HepG2 (cell line): ENCODE data around the gene ACACA. TPM values are rescaled to one million over a fixed set of nuclear protein-coding genes. Genes with fewer than 3 reads are reported as not detected.

Experiments used
- CREBL2 ChIP-seq: sonication (generic); formaldehyde crosslinking; IDR thresholded peaks from 2 replicates; pipeline ENCODE4 v1.8.1; 2023; ENCODE audit warnings: missing genetic modification reagents, mild to moderate bottlenecking, borderline replicate concordance
- ERF ChIP-seq: IDR thresholded peaks from 2 replicates; pipeline ENCODE4 v1.6.1; 2018; ENCODE audit warnings: missing biosample characterization, missing genetic modification reagents
- GATA4 ChIP-seq: sonication (generic); IDR thresholded peaks from 2 replicates; pipeline ENCODE4 v1.6.1; 2016; ENCODE audit warnings: antibody characterized with exemption, low read depth, borderline replicate concordance
- GRHL1 ChIP-seq: sonication (generic); formaldehyde crosslinking; conservative IDR thresholded peaks from 2 replicates; pipeline ENCODE4 v1.8.0; 2022; ENCODE audit warnings: missing genetic modification reagents
- HNRNPH1 ChIP-seq: fragments of 200-400 bp; formaldehyde crosslinking; optimal IDR thresholded peaks from 2 replicates; pipeline ENCODE3; 2017; ENCODE audit warnings: mild to moderate bottlenecking, low read depth, low read length
- KDM3A ChIP-seq: IDR thresholded peaks from 2 replicates; pipeline ENCODE4 v1.6.1; 2018; ENCODE audit warnings: low read depth, missing compliant biosample characterization
- NRL ChIP-seq: sonication (generic); formaldehyde crosslinking; IDR thresholded peaks from 2 replicates; pipeline ENCODE4 v1.5.0; 2020; ENCODE audit warnings: missing genetic modification reagents, mild to moderate bottlenecking, moderate library complexity, borderline replicate concordance
- PHF20 ChIP-seq: sonication (generic); formaldehyde crosslinking; IDR thresholded peaks from 2 replicates; pipeline ENCODE4 v1.5.0; 2020; ENCODE audit warnings: mild to moderate bottlenecking, missing genetic modification reagents
- POLR2AphosphoS5 ChIP-seq: IDR thresholded peaks from 2 replicates; pipeline ENCODE4 v1.6.1; 2012; ENCODE audit warnings: low read depth, low read length
- SP2 ChIP-seq: sonication (generic); formaldehyde crosslinking; IDR thresholded peaks from 2 replicates; pipeline ENCODE4 v1.5.1; 2020; ENCODE audit warnings: mild to moderate bottlenecking, missing genetic modification reagents
- TFDP2 ChIP-seq: sonication (generic); formaldehyde crosslinking; IDR thresholded peaks from 2 replicates; pipeline ENCODE4 v1.4.0; 2020; ENCODE audit warnings: missing genetic modification reagents
- TGIF2 ChIP-seq: IDR thresholded peaks from 2 replicates; pipeline ENCODE4 v1.6.1; 2016; ENCODE audit warnings: control low read depth, missing compliant biosample characterization
- ZBTB46 ChIP-seq: sonication (generic); formaldehyde crosslinking; IDR thresholded peaks from 2 replicates; pipeline ENCODE4 v1.4.0; 2020; ENCODE audit warnings: mild to moderate bottlenecking, missing genetic modification reagents, borderline replicate concordance
- ZFX ChIP-seq: sonication (generic); formaldehyde crosslinking; IDR thresholded peaks from 2 replicates; pipeline ENCODE4 v1.4.0; 2020; ENCODE audit warnings: mild to moderate bottlenecking, low read depth, missing genetic modification reagents, moderate library complexity
- ZNF296 ChIP-seq: sonication (generic); formaldehyde crosslinking; conservative IDR thresholded peaks from 2 replicates; pipeline ENCODE4 v1.5.0; 2020; ENCODE audit warnings: mild to moderate bottlenecking, missing genetic modification reagents
- ZNF333 ChIP-seq: sonication (generic); formaldehyde crosslinking; IDR thresholded peaks from 2 replicates; pipeline ENCODE4 v1.4.0; 2020; ENCODE audit warnings: mild to moderate bottlenecking, missing genetic modification reagents, borderline replicate concordance
- ZNF350 ChIP-seq: sonication (generic); formaldehyde crosslinking; IDR thresholded peaks from 2 replicates; pipeline ENCODE4 v1.4.0; 2020; ENCODE audit warnings: mild to moderate bottlenecking, low read depth, missing genetic modification reagents, borderline replicate concordance
- ZNF354B ChIP-seq: sonication (generic); formaldehyde crosslinking; IDR thresholded peaks from 2 replicates; pipeline ENCODE4 v1.8.0; 2022; ENCODE audit warnings: mild to moderate bottlenecking, missing genetic modification reagents
- ZNF510 ChIP-seq: sonication (generic); formaldehyde crosslinking; IDR thresholded peaks from 2 replicates; pipeline ENCODE4 v1.4.0; 2020; ENCODE audit warnings: low read depth, mild to moderate bottlenecking, missing genetic modification reagents
- ZNF770 ChIP-seq: sonication (generic); formaldehyde crosslinking; IDR thresholded peaks from 2 replicates; pipeline ENCODE4 v1.5.0; 2020; ENCODE audit warnings: mild to moderate bottlenecking, missing genetic modification reagents
- ZNF788 ChIP-seq: sonication (generic); formaldehyde crosslinking; IDR thresholded peaks from 2 replicates; pipeline ENCODE4 v1.5.0; 2020; ENCODE audit warnings: mild to moderate bottlenecking, missing genetic modification reagents, borderline replicate concordance
- polyA plus RNA-seq, 8 experiments: library from polyadenylated mRNA; depleted of rRNA in 3 of 8; stranded (reverse) in 7 of 8; unstranded in 1 of 8; fragments of >200 nt; fragmentation: Illumina TruSeq in 4 of 8; extraction: Trizol in 4 of 8; gene quantifications; 2 replicates each; pipeline versions ENCODE4 v1.2.1 to v1.2.3, GENCODE V29; 2011 to 2016; ENCODE audit warnings: low read depth in 4 of 8, missing spikeins in 1 of 8, mixed read lengths in 1 of 8; ENCODE audit not compliant: insufficient read depth in 1 of 8
- total RNA-seq, 5 experiments: library from RNA; depleted of rRNA; stranded (reverse); fragments of >200 nt; fragmentation: Illumina TruSeq; extraction: Trizol; gene quantifications; 2 replicates each; pipeline ENCODE4 v1.2.3, GENCODE V29; 2016; ENCODE audit warnings: low read depth in 1 of 5

The ACACA gene
- total and polyA plus RNA-seq, 2 of the 13 experiments (the other 11 are each of a cell fraction or from before 2014, with no cell fraction given), result 39.2 to 47.2 TPM

- TF ChIP-seq GATA4 (peak; percentile 35; the same call in 1 of the 2 replicates), ZNF354B (no peak), ZNF333 (CRISPR knock-in tag) (peak; percentile 79; the same call in 1 of the 2 replicates), ZNF510 (CRISPR knock-in tag) (0 out of 2 replicates have a peak, but pooled peaks have one; percentile 22), ZFX (peak; percentile 86), TGIF2 (CRISPR knock-in tag) (0 out of 2 replicates have a peak, but pooled peaks have one; percentile 52), GRHL1 (CRISPR knock-in tag) (no peak), POLR2AphosphoS5 (peak; percentile 89), HNRNPH1 (no peak), ZNF788 (CRISPR knock-in tag) (0 out of 2 replicates have a peak, but pooled peaks have one; percentile 36), KDM3A (CRISPR knock-in tag) (no peak), ERF (peak; percentile 36; the same call in 1 of the 2 replicates), NRL (CRISPR knock-in tag) (peak; percentile 94), TFDP2 (peak; percentile 87), SP2 (no peak), ZBTB46 (CRISPR knock-in tag) (no peak), PHF20 (peak; percentile 56; the same call in 1 of the 2 replicates), ZNF296 (0 out of 2 replicates have a peak, but pooled peaks have one; percentile 45), CREBL2 (CRISPR knock-in tag) (no peak), ZNF350 (CRISPR knock-in tag) (0 out of 2 replicates have a peak, but pooled peaks have one; percentile 21), ZNF770 (CRISPR knock-in tag) (no peak)
Measured at GRCh38 chr17:37406635-37407461, at the start of gene ACACA, which contains the start of gene TADA2A (continued).
